ENCODE results near the gene CNNM2.

- TF ChIP-seq ZNF561 (tag by site-specific recombination; IDR thresholded peaks at IDR 0.05; ENCODE audit: borderline replicate concordance) (no peak), PBX3 (CRISPR knock-in tag; IDR thresholded peaks at IDR 0.05) (no peak), CTCF (tag by site-specific recombination; IDR thresholded peaks at IDR 0.05) (no peak), ZNF549 (tag by site-specific recombination; IDR thresholded peaks at IDR 0.05) (no peak), ZNF449 (tag by site-specific recombination; IDR thresholded peaks at IDR 0.05) (no peak), GLIS1 (tag by site-specific recombination; IDR thresholded peaks at IDR 0.05) (no peak), HOXA7 (CRISPR knock-in tag; IDR thresholded peaks at IDR 0.05; ENCODE audit: borderline replicate concordance) (no peak), ZNF114 (tag by site-specific recombination; IDR thresholded peaks at IDR 0.05) (no peak), PRDM1 (tag by site-specific recombination; IDR thresholded peaks at IDR 0.05) (no peak), ZNF324 (tag by site-specific recombination; IDR thresholded peaks at IDR 0.05) (no peak), ZNF24 (tag by site-specific recombination; IDR thresholded peaks at IDR 0.05) (no peak), ZNF248 (tag by site-specific recombination; IDR thresholded peaks at IDR 0.05) (no peak)
- TF ChIP-seq, protein P1, sequence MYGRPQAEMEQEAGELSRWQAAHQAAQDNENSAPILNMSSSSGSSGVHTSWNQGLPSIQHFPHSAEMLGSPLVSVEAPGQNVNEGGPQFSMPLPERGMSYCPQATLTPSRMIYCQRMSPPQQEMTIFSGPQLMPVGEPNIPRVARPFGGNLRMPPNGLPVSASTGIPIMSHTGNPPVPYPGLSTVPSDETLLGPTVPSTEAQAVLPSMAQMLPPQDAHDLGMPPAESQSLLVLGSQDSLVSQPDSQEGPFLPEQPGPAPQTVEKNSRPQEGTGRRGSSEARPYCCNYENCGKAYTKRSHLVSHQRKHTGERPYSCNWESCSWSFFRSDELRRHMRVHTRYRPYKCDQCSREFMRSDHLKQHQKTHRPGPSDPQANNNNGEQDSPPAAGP (tag by site-specific recombination; IDR thresholded peaks at IDR 0.05), result no peak
Observed at GRCh38 chr10:103096130-103096529, 178.0 kb downstream of the CNNM2 start.

Data from HEK293 (cell line).